Mammary epithelial cell (primary cell): ENCODE results near the gene DEDD.

Source experiments
- EZH2 ChIP-seq: IDR thresholded peaks from 2 replicates; pipeline ENCODE4 v1.6.1; 2012; ENCODE audit warnings: low read length, inconsistent platforms, borderline replicate concordance
- TF ChIP-seq, protein P1 (sequence below), 2 donors: IDR thresholded peaks in 1 of 2; conservative IDR thresholded peaks in 1 of 2; 2 replicates each; pipeline ENCODE4 v1.5.1; 2011 to 2012; ENCODE audit warnings: inconsistent platforms in 2 of 2, low read length in 2 of 2, mild to moderate bottlenecking in 2 of 2, control low read depth in 1 of 2, low read depth in 1 of 2; ENCODE audit not compliant: insufficient read depth in 1 of 2; ENCODE audit errors: extremely low read depth in 1 of 2

DNA sequence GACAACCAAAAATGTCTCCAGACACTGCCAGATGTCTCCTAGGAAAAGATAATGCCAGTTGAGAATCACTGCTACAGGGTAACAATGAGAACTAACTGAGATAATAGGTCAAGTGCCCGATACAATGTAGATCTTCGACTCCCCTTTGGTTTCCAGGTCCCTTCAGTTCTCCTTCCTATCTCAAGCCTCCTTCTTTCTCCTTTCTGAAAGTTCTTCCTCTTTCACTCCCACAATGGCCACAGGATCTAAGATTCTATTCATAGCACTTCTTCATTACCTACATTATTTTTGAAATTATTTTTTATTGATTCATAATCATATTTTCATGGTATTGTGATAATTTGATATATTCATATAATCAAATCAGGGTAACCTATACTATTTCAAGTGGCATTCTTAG is 20.9 kb downstream of the DEDD start:
- TF ChIP-seq, protein P1, sequence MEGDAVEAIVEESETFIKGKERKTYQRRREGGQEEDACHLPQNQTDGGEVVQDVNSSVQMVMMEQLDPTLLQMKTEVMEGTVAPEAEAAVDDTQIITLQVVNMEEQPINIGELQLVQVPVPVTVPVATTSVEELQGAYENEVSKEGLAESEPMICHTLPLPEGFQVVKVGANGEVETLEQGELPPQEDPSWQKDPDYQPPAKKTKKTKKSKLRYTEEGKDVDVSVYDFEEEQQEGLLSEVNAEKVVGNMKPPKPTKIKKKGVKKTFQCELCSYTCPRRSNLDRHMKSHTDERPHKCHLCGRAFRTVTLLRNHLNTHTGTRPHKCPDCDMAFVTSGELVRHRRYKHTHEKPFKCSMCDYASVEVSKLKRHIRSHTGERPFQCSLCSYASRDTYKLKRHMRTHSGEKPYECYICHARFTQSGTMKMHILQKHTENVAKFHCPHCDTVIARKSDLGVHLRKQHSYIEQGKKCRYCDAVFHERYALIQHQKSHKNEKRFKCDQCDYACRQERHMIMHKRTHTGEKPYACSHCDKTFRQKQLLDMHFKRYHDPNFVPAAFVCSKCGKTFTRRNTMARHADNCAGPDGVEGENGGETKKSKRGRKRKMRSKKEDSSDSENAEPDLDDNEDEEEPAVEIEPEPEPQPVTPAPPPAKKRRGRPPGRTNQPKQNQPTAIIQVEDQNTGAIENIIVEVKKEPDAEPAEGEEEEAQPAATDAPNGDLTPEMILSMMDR (conservative IDR thresholded peaks at IDR 0.05 in 1 of 2, IDR thresholded peaks at IDR 0.05 in 1 of 2; ENCODE audit: extremely low read depth in 1 of 2, insufficient read depth in 1 of 2, low read depth in 1 of 2, low read length in 2 of 2): no peak
- no peak for TF ChIP-seq EZH2
